NCI-H748 (cell line): Measurements from ENCODE around the gene FTO.

Source experiments
- DNase-seq: peaks from one replicate; lab custom pipeline; 2025; ENCODE audit not compliant: unreplicated experiment; lab: John Stamatoyannopoulos, UW

FTO gene

GRCh38 chr16:54145881-54146280, 441.9 kb downstream of the FTO start:
- no peak for DNase-seq

- no peak for DNase-seq
Measured at GRCh38 chr16:54148974-54149373, 445.0 kb downstream of the FTO start.

GRCh38 chr16:54150861-54151260, 446.9 kb downstream of the FTO start:
- no peak for DNase-seq

GRCh38 chr16:54152362-54153239, 448.6 kb downstream of the FTO start:
- DNase-seq = no peak

GRCh38 chr16:54153240-54153934, 449.4 kb downstream of the FTO start:
- DNase-seq = no peak

GRCh38 chr16:54156349-54156748, 452.4 kb downstream of the FTO start:
- DNase-seq = no peak

GRCh38 chr16:54158986-54159385, 455.0 kb downstream of the FTO start:
- no peak for DNase-seq

- DNase-seq = no peak
Measured at GRCh38 chr16:54159490-54160080, 455.6 kb downstream of the FTO start.

- DNase-seq = no peak
Measured at GRCh38 chr16:54160252-54160860, 456.4 kb downstream of the FTO start.

- DNase-seq = no peak
Measured at GRCh38 chr16:54160939-54161897, 457.3 kb downstream of the FTO start.

GRCh38 chr16:54163197-54163843, 459.4 kb downstream of the FTO start:
- no peak for DNase-seq

GRCh38 chr16:54164789-54165173, 460.8 kb downstream of the FTO start:
- DNase-seq = no peak

GRCh38 chr16:54165174-54165911, 461.4 kb downstream of the FTO start:
- no peak for DNase-seq

GRCh38 chr16:54165912-54166865, 462.2 kb downstream of the FTO start:
- no peak for DNase-seq

GRCh38 chr16:54169112-54169511, 465.2 kb downstream of the FTO start:
- DNase-seq = no peak

GRCh38 chr16:54171626-54172537, 467.9 kb downstream of the FTO start:
- DNase-seq = peak; percentile 92

GRCh38 chr16:54173490-54173889, 469.5 kb downstream of the FTO start:
- no peak for DNase-seq
